Spinal cord (tissue), 10 donors: ENCODE measurements around the gene CCDC110. TPM values are rescaled to one million over a fixed set of nuclear protein-coding genes. Genes with fewer than 3 reads are reported as not detected.
"Not testable (repeated sequence)": the region's sequence is repeated elsewhere in the genome, so short reads cannot be mapped to it uniquely, and the experiment has no call there.

Source experiments
- DNase-seq, 6 donors: peaks; one replicate each; pipeline versions ENCODE4 v3.0.0 to v3.0.0-alpha.2; 2013 to 2015; ENCODE audit warnings: low spot score in 6 of 6, low read depth in 4 of 6
- H3K27ac ChIP-seq: one replicate; pipeline ENCODE4 v1.5.1; 2013; ENCODE audit warnings: low read depth, low read length, control low read depth
- H3K27me3 ChIP-seq: one replicate; pipeline ENCODE4 v1.6.1; 2013; ENCODE audit warnings: low read length; ENCODE audit not compliant: control insufficient read depth, insufficient read depth
- H3K36me3 ChIP-seq: one replicate; pipeline ENCODE4 v1.6.1; 2013; ENCODE audit warnings: low read length; ENCODE audit not compliant: control insufficient read depth, insufficient read depth
- H3K4me1 ChIP-seq: one replicate; pipeline ENCODE4 v1.6.1; 2013; ENCODE audit warnings: low read length; ENCODE audit not compliant: control insufficient read depth, insufficient read depth
- H3K4me3 ChIP-seq: one replicate; pipeline ENCODE4 v1.5.1; 2013; ENCODE audit warnings: low read depth, low read length, control low read depth
- H3K9me3 ChIP-seq: one replicate; pipeline ENCODE4 v1.6.1; 2013; ENCODE audit warnings: low read length; ENCODE audit not compliant: control insufficient read depth, insufficient read depth
- WGBS: methylation state at CpG from one replicate; pipeline ENCODE4 v1.1.5; 2013; ENCODE audit warnings: missing lambda C conversion rate; ENCODE audit not compliant: insufficient coverage; 5-methylcytosine and 5-hydroxymethylcytosine counted together
- long read RNA-seq, 4 donors: transcript quantifications; one replicate each; lab custom pipeline, GENCODE V29; 2026
- polyA plus RNA-seq, 2 donors: library from polyadenylated mRNA; unstranded; fragments of 120-200 nt; gene quantifications; one replicate each; pipeline ENCODE4 v1.2.1, GENCODE V29; 2013; ENCODE audit not compliant: insufficient read length in 2 of 2
- total RNA-seq, 2 donors: library from RNA; depleted of rRNA in 1 of 2; stranded (reverse); fragments of 120-200 nt in 1 of 2; fragments of >200 nt in 1 of 2; gene quantifications; one replicate each; pipeline versions ENCODE4 v1.2.3 to v1.2.4, GENCODE V29; 2013 to 2014
- donor health status: healthy.

Gene CCDC110
- total RNA-seq (1 to 10 TPM; 2.0 to 4.8 TPM), polyA plus RNA-seq (1 to 10 TPM; 2.0 to 3.1 TPM)
- long read RNA-seq, donor 1, partial matches to known transcripts, result 0 of 1 reads
- long read RNA-seq, donor 1, other reads (novel, unspliced or antisense), result 0 of 1 reads
- long read RNA-seq, donor 2, result 0 reads
- long read RNA-seq, donor 3, partial matches to known transcripts, result 0 of 1 reads
- long read RNA-seq, donor 3, other reads (novel, unspliced or antisense), result 0 of 1 reads
- long read RNA-seq, donor 4, partial matches to known transcripts, result 0 of 1 reads
- long read RNA-seq, donor 4, other reads (novel, unspliced or antisense), result 0 of 1 reads

DNA sequence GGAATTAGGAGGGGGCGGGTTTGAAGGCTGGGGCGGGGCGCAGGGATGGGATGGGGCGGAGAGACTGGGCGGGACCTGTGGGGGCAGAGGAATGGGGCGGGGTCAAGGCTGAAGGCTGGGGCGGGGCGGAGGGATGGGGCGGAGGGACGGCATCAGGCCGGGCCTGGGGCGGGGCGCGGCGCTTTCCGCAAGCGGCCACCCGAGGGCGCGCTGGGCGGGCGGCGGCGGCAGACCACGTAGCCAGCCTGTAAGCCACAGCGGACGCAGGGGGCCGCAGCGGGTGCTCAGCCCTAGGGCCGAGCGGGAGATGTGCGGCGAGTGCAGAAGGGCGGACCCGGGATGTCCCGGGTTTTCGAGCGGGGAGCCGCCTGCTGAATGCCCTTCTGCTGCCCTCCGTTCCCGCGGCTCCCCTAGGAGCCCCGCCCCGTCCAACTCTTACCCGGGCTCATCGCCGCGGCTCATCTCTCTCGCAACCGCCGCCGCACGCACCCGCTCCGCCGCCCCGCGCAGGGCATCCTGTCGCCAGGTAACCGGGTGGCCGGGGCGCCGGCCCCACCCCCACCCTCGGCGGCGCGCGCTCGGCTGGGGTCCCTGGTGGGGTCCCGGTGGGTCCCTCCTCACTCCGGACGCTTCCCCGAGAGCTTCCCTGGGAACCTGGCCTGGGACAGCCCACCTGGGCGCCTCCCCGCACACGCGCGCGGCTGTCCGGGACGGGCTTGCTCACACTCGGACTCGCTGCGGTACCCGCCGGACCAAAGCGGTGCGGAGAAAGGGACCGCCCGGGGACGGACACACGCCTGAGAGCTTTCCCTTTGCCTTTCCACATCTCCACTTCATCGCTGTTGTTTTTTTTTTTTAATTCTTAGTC lies at the start of gene CCDC110:
Gene CCDC110 (minus strand): TSS at position 499 of the 868 bp plus-strand sequence. CDS start 50 bp downstream, at position 449.
- H3K4me1 ChIP-seq, result peaks cover 13% of the 10 kb centered on the region
- H3K27me3 ChIP-seq, result no peaks in the 10 kb centered on the region
- H3K27ac ChIP-seq, result peak within 1 kb of the TSS; percentile 47
- WGBS, result 0% methylated on average over 85 of the region's 93 CpGs
- peak; percentile 52 to 99 (median 84) for DNase-seq
- peak within 1 kb of the TSS; percentile 78 for H3K4me3 ChIP-seq
- no peaks in the 10 kb centered on the region for H3K36me3 ChIP-seq
- H3K9me3 ChIP-seq, result no peaks in the 10 kb centered on the region

DNA sequence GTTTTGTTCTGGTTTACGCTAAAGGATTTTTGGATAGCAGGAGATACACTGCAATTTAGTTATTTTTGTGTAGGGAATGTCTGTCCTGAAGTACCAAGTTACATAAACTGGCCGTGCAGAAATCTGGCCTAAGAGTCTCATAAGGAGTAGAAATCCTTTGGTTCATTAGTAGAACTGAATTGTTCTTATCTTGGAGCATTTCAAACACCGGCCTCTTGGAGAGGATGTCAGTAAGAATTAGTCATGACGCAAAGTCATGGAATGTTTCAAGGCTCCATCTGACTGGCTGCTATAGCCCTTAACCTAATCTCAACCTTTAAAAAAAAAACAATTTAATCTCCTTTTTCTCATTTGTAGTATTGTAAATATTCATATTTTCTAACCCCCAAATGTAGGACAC lies 48.6 kb upstream of the CCDC110 start:
- Histone ChIP-seq H3K27me3 (no peaks in the 10 kb centered on the region), H3K4me1 (no peaks in the 10 kb centered on the region), H3K36me3 (peaks cover 5% of the 10 kb centered on the region), H3K27ac (no peak overlapping the region), H3K9me3 (no peaks in the 10 kb centered on the region), H3K4me3 (no peak overlapping the region)
- no peak for DNase-seq
- 63% methylated on average over 1 of the region's 4 CpGs for WGBS

DNA sequence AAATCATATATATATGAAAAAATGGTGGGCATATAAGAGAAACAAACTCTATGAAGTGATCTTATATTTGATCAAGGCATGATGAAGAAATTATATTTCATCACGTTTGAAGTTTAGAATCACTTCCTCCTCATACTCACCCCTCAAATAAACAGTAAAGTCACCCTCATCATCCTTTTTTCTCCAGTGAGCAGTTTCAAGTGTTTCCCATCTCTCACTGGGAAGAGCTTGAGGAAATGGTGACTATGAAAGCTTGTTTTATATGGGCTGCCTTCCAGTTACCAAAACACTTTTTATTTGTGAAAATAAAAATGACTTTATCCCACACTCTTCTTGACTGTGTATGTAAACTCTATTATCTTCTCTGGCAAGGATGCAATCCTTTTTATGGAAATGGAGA lies 47.0 kb upstream of the CCDC110 start:
- Histone ChIP-seq H3K9me3 (no peaks in the 10 kb centered on the region), H3K27me3 (no peaks in the 10 kb centered on the region), H3K27ac (no peak overlapping the region), H3K4me1 (no peaks in the 10 kb centered on the region), H3K36me3 (no peaks in the 10 kb centered on the region), H3K4me3 (no peak overlapping the region)
- WGBS, result no CpG with 5 or more reads among the region's 1 CpG
- no peak for DNase-seq

DNA sequence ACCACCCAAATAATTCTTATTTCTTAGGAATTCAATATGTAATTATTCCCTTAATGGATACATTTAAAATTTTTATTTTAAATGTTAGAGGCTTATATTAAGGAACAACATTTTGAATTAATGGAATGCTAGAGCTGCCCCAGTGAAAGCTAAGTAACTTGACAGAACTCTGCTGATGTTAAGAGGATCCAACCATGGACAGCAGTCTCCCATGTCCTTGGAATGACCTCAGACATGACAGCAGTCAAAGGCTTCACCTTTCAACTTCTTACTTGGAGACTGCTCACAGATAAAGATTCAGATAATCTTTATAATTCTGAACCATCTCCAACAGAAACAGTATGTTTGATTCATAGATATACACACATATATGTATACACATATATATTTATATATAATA lies 46.5 kb upstream of the CCDC110 start:
- H3K4me3 ChIP-seq, result no peak overlapping the region
- no peaks in the 10 kb centered on the region for H3K4me1 ChIP-seq
- H3K27me3 ChIP-seq, result no peaks in the 10 kb centered on the region
- no peaks in the 10 kb centered on the region for H3K36me3 ChIP-seq
- DNase-seq, result no peak
- H3K9me3 ChIP-seq, result no peaks in the 10 kb centered on the region
- no peak overlapping the region for H3K27ac ChIP-seq

DNA sequence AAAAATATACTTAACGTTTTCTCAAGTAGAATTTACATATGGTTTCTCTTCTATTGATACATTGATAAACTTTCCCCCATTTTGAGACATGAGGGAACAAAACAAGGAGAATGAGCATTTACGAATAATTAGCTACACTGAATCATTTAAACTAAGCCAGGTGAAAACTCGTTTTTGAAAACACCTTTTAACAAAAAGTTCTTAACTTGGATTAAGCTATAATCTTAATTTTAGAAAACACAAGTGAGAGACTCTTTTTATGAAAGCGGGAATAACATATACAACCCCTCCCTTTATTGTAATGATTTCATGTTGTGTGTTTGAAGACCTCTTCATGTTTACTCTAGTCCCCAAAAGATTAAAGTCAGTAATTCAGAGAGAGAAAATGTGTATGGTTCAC lies 43.7 kb upstream of the CCDC110 start:
- Histone ChIP-seq H3K27me3 (no peaks in the 10 kb centered on the region), H3K27ac (no peak overlapping the region), H3K4me3 (no peak overlapping the region), H3K9me3 (no peaks in the 10 kb centered on the region), H3K4me1 (no peaks in the 10 kb centered on the region), H3K36me3 (no peaks in the 10 kb centered on the region)
- WGBS, result no CpG with 5 or more reads among the region's 4 CpGs
- no peak for DNase-seq

DNA sequence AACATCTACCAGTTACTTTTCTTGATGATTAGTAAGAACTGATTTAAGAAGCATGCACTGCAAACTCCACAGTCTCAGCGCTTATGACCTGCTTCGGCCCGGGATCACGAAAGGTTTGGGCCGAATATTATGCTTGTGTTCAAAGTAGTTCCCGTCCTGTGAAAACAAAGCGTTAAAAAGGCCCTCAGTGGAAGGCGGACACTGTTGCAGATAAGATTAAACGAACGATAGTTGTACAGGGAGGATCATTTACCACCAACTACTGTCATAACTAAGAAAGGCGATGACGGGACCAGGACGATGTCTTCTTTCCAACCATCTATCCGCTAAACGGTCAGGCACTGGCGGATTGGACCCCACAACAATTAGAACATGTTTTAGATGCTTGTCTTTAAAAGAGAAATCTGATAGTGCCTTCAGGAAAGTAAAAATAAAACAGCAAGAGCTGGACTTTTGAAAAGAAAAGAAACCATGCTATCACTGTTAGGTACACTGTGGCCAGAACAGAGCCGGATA lies 42.7 kb upstream of the CCDC110 start:
- Histone ChIP-seq H3K36me3 (no peaks in the 10 kb centered on the region), H3K9me3 (no peaks in the 10 kb centered on the region), H3K4me3 (no peak overlapping the region), H3K27me3 (no peaks in the 10 kb centered on the region), H3K27ac (no peak overlapping the region), H3K4me1 (no peaks in the 10 kb centered on the region)
- 96% methylated on average over 8 of the region's 17 CpGs for WGBS
- DNase-seq, result no peak

DNA sequence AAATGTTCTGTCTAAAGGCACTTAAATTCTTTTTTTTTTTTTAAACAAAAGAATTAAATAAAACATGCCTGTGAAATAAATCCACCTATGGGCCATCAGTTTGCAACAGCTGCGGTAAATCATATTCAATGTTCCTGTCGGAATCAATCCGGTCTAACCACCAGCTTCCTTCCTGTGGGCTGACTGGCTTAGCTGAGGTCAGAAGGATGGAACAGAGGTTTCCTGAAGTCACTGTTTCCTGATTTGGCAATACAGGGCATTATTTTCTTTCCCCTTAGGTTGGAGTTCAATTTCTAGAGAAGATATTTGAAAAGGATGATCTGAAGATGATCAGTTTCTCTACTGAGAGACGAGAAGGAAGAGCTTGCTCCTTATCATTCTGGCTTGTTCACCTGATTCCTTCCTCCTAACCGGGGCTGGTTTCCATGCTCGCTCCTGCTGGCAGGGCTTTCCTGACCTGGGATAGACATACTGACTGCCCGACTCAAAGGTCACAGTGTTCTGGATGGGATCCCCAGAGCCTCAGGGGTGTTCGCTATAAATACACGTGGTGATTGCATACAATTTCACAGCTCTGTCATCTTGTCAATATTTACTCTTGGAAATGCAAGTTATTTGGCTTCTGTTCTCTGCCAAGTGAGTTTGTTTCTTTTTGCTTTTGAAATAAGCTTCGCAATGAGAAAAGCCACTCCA lies 42.1 kb upstream of the CCDC110 start:
- H3K9me3 ChIP-seq, result no peaks in the 10 kb centered on the region
- H3K4me1 ChIP-seq, result no peaks in the 10 kb centered on the region
- 91% methylated on average over 5 of the region's 10 CpGs for WGBS
- DNase-seq, result no peak
- no peaks in the 10 kb centered on the region for H3K27me3 ChIP-seq
- no peaks in the 10 kb centered on the region for H3K36me3 ChIP-seq
- H3K4me3 ChIP-seq, result no peak overlapping the region
- no peak overlapping the region for H3K27ac ChIP-seq

DNA sequence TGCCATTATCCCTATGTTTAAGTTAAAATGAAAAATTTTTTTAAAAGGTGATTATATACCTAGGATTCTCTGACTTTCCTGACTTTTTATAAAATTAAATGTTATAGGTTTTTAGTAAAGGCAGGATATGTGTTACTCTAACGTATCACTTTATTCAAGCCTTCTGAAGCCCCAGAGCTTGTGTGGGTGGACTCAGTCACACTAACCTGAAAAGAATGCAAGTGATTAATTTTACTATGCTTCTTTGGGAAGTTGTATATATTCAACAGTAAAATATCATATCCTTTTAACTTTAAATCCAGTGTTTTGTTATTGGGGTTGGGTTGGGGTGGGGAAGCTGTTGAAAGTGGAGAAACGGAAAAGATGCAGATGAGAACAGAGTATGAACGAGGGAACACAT lies 41.0 kb upstream of the CCDC110 start:
- H3K36me3 ChIP-seq, result no peaks in the 10 kb centered on the region
- 88% methylated on average over 2 of the region's 3 CpGs for WGBS

DNA sequence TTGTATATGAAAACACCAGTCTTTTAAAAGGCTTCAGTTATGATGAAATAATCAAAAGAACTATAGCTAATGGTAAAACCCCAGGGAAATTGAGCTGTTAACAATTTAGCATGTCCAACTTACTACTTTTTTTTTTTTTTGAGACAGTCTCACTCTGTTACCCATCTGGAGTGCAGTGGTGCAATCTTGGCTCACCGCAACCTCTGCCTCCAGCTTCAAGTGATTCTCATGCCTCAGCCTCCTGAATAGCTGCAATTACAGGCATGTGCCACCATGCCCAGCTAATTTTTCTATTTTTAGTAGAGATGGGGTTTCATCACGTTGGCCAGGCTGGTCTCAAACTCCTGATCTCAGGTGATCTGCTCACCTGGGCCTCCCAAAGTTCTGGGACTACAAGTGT lies 39.7 kb upstream of the CCDC110 start:
- not testable (repeated sequence) for H3K27me3 ChIP-seq, H3K4me3 ChIP-seq, H3K4me1 ChIP-seq, DNase-seq, H3K9me3 ChIP-seq, H3K27ac ChIP-seq, H3K36me3 ChIP-seq
- WGBS, result 86% methylated on average over 2 of the region's 2 CpGs

More for the DNA sequence above, 41.0 kb upstream of the CCDC110 start:
- no peaks in the 10 kb centered on the region for H3K27me3 ChIP-seq
- no peaks in the 10 kb centered on the region for H3K4me1 ChIP-seq
- H3K9me3 ChIP-seq, result no peaks in the 10 kb centered on the region
- DNase-seq, result no peak
- H3K4me3 ChIP-seq, result no peak overlapping the region
- no peak overlapping the region for H3K27ac ChIP-seq
